Breast epithelium (tissue), 4 donors: ENCODE measurements around the gene VPS13A. TPM values are rescaled to one million over a fixed set of nuclear protein-coding genes. Genes with fewer than 3 reads are reported as not detected.

ENCODE experiments used
- DNase-seq, 2 donors: peaks; one replicate each; pipeline ENCODE4 v3.0.0-alpha.2; 2019; ENCODE audit warnings: low spot score in 2 of 2
- H3K27ac ChIP-seq, 2 donors: fragments of 200-600 bp; sonication (generic) in 1 of 2; one replicate each; pipeline ENCODE4 v1.5.1; 2016 to 2019; ENCODE audit warnings: mild to moderate bottlenecking in 1 of 2
- H3K27me3 ChIP-seq, 2 donors: fragments of 200-600 bp; sonication (generic) in 1 of 2; one replicate each; pipeline versions ENCODE4 v1.5.1 to v1.6.0; 2017 to 2019; ENCODE audit warnings: control low read depth in 1 of 2, mild to moderate bottlenecking in 1 of 2
- H3K36me3 ChIP-seq: fragments of 200-600 bp; one replicate; pipeline ENCODE4 v1.5.1; 2019
- H3K4me1 ChIP-seq, 2 donors: fragments of 200-600 bp; sonication (generic); one replicate each; pipeline ENCODE4 v1.5.1; 2016 to 2019; ENCODE audit warnings: control low read depth in 1 of 2
- H3K4me3 ChIP-seq, 3 donors: fragments of 200-600 bp; sonication (generic); 1 replicate in 2 of 3; 2 replicates in 1 of 3; pipeline ENCODE4 v1.5.1; 2016 to 2019; ENCODE audit warnings: mild to moderate bottlenecking in 3 of 3, moderate library complexity in 2 of 3
- H3K9me3 ChIP-seq, 2 donors: fragments of 200-600 bp; sonication (generic) in 1 of 2; one replicate each; pipeline ENCODE4 v1.5.1; 2016 to 2019; ENCODE audit warnings: control low read depth in 1 of 2
- CTCF ChIP-seq, 3 donors: fragments of 450-650 bp; IDR thresholded peaks; one replicate each; pipeline ENCODE4 v1.5.1; 2016 to 2017; ENCODE audit warnings: antibody characterized with exemption in 3 of 3, mild to moderate bottlenecking in 3 of 3, moderate library complexity in 3 of 3
- POLR2A ChIP-seq: fragments of 450-650 bp; IDR thresholded peaks from one replicate; pipeline ENCODE4 v1.6.1; 2016; ENCODE audit warnings: antibody characterized with exemption, mild to moderate bottlenecking, moderate library complexity
- POLR2AphosphoS5 ChIP-seq, 3 donors: sonication (generic); formaldehyde crosslinking; IDR thresholded peaks; one replicate each; pipeline ENCODE4 v1.6.1; 2017; ENCODE audit warnings: antibody characterized with exemption in 3 of 3
- intact Hi-C: fragments of 100-400 bp; cut with DNase I; formaldehyde crosslinking; loops from one replicate; pipeline ENCODE4 v1.15.1; 2023; ENCODE audit warnings: low total_unique reads
- total RNA-seq, 3 donors: library from RNA; depleted of rRNA; stranded (reverse); fragments of >200 nt; gene quantifications; one replicate each; pipeline ENCODE4 v1.1.0, GENCODE V29; 2016

VPS13A gene
- total RNA-seq, 3 donors from 2014 or later: 26.7 to 62.2 (median 50.5) TPM

DNA sequence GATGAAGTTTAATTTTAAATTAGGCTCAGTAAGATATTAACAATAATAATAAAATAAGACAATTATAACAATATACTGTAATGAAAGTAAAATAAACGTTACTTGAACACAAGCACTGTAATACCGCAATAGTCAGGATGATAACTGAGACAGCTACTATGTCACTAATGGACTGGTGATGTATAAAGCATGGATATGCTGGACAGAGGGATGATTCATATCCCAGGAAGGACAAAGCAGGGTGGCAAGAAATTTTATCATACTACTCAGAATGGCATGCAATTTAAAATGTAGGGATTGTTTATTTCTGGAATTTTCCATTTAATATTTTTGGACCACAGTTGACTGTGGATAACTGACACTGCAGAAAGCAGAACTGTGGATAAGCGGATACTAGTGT lies 196.9 kb downstream of the VPS13A start:
- no peaks in the 10 kb centered on the region for H3K27me3 ChIP-seq

DNA sequence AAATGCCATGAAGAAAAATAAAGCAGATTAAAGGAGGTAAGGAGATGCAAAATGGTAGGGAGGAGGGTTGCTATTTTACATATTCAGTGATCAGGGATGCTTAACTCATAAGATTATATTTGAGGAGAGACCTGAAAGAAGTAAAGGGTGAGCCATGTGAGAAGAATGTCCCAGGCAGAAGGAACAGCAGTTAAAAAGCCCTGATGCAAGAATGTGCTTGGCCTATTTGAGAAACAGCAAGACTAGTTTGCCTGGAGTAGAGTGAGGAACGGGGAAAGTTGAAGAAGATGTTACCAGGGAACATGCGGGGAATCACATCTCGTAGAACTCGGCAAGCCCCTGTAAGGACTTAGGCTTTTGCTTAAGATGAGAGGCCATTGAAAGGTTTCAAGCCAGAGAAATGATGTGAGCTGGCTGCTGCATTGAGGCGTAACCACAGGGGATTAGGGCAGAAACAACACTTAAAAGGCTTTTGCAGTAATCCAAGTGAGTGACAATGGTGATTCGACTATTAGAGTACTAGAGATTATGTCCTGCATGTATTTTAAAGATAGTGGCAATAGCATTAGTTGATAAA lies 198.7 kb downstream of the VPS13A start:
- DNase-seq: no peak
- intact Hi-C loops: no loop called here
- H3K27me3 ChIP-seq: no peaks in the 10 kb centered on the region
- H3K36me3 ChIP-seq: peaks cover 7% of the 10 kb centered on the region
- no peak overlapping the region for H3K4me3 ChIP-seq
- H3K4me1 ChIP-seq: no peaks in the 10 kb centered on the region
- no peaks in the 10 kb centered on the region for H3K9me3 ChIP-seq
- no peak overlapping the region for H3K27ac ChIP-seq
- no peak for TF ChIP-seq CTCF (IDR thresholded peaks at IDR 0.05)

More for the DNA sequence above, 196.9 kb downstream of the VPS13A start:
- no peak for DNase-seq
- TF ChIP-seq CTCF (IDR thresholded peaks at IDR 0.05): no peak
- TF ChIP-seq POLR2AphosphoS5 (IDR thresholded peaks at IDR 0.05): no peak
- no peak for TF ChIP-seq POLR2A
- Histone ChIP-seq H3K27ac (no peak overlapping the region), H3K9me3 (no peaks in the 10 kb centered on the region), H3K4me3 (no peak overlapping the region), H3K4me1 (no peaks in the 10 kb centered on the region), H3K36me3 (peaks cover 14% of the 10 kb centered on the region)
- intact Hi-C loops: no loop called here

DNA sequence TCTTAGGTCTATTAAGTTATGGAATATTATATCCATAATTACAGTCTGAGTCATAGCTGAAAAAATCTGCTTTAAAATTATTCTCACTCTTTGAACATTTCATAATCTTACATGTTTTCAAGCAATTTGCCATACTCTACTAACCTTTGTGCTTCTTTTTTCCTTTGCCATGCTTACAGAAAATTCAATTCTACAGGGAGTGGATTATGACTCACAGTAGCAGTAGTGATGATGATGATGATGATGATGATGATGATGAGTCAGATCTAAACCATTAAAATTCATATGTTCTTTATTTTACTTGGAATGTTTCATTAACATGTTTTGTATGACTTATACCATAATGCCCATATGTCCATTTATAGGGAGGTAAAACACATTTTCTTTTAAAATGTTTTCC lies 207.1 kb downstream of the VPS13A start:
- no peaks in the 10 kb centered on the region for H3K4me1 ChIP-seq
- intact Hi-C loops: no loop called here
- no peaks in the 10 kb centered on the region for H3K36me3 ChIP-seq
- no peak for TF ChIP-seq CTCF (IDR thresholded peaks at IDR 0.05)
- TF ChIP-seq POLR2A: no peak
- no peak for TF ChIP-seq POLR2AphosphoS5 (IDR thresholded peaks at IDR 0.05)
- no peak overlapping the region for H3K4me3 ChIP-seq
- H3K27me3 ChIP-seq: no peaks in the 10 kb centered on the region
- H3K27ac ChIP-seq: no peak overlapping the region
- no peaks in the 10 kb centered on the region for H3K9me3 ChIP-seq
- no peak for DNase-seq

DNA sequence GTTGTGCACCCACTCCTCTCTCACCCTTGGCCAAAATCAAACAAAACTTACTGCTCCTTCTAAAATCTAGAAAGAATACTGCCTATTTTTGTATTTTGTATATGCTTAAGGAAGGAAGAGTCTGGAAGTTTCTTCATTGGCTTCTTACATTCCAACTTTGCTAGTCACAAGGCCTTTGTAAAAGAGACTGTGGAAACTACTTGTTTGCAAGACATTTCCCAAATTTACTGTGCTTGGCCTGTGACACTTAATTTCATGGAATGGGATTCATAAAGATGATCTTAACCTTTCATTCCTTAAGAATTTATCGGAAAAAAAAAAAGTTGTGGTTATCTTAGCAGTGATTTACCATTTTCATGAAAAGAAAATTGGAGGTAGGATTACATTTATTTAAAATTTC lies 208.9 kb downstream of the VPS13A start:
- H3K4me3 ChIP-seq: no peak overlapping the region
- no peaks in the 10 kb centered on the region for H3K36me3 ChIP-seq
- H3K9me3 ChIP-seq: no peaks in the 10 kb centered on the region
- intact Hi-C loops: no loop called here
- H3K4me1 ChIP-seq: no peaks in the 10 kb centered on the region
- no peaks in the 10 kb centered on the region for H3K27me3 ChIP-seq
- H3K27ac ChIP-seq: no peak overlapping the region
- TF ChIP-seq CTCF (IDR thresholded peaks at IDR 0.05) (no peak), POLR2A (no peak), POLR2AphosphoS5 (IDR thresholded peaks at IDR 0.05) (no peak)
- no peak for DNase-seq

DNA sequence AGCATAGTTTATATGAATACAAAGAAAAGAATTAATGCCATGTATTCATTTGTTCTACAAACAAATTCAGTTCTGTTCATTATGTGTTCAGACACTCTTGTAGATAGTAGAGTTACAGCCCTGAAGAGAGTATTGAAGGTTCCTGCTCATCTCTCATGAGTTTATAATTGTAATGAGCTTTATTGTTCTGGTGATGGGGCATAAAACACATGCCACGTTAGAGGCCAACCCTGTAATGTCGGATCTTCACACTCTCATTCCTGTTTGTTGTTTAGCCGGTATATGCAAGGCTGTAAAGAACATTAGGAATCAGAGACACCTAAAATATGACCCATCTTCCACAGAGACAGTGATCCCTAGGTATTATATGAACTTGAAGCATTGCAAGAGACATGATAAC lies 214.5 kb downstream of the VPS13A start:
- Histone ChIP-seq H3K9me3 (no peaks in the 10 kb centered on the region), H3K4me1 (no peaks in the 10 kb centered on the region), H3K27ac (no peak overlapping the region), H3K27me3 (no peaks in the 10 kb centered on the region), H3K36me3 (no peaks in the 10 kb centered on the region), H3K4me3 (no peak overlapping the region)
- TF ChIP-seq POLR2A (no peak), CTCF (IDR thresholded peaks at IDR 0.05) (no peak), POLR2AphosphoS5 (IDR thresholded peaks at IDR 0.05) (no peak)
- intact Hi-C loops: no loop called here
- no peak for DNase-seq
